Breast epithelium (tissue), 3 donors: ENCODE results near the gene PLXND1.

Source experiments
- POLR2AphosphoS5 ChIP-seq, 3 donors: sonication (generic); formaldehyde crosslinking; IDR thresholded peaks; one replicate each; pipeline ENCODE4 v1.6.1; 2017; ENCODE audit warnings: antibody characterized with exemption in 3 of 3
- TF ChIP-seq, protein P1 (sequence below), 3 donors: fragments of 450-650 bp; IDR thresholded peaks; one replicate each; pipeline ENCODE4 v1.5.1; 2016 to 2017; ENCODE audit warnings: antibody characterized with exemption in 3 of 3, mild to moderate bottlenecking in 3 of 3, moderate library complexity in 3 of 3

DNA sequence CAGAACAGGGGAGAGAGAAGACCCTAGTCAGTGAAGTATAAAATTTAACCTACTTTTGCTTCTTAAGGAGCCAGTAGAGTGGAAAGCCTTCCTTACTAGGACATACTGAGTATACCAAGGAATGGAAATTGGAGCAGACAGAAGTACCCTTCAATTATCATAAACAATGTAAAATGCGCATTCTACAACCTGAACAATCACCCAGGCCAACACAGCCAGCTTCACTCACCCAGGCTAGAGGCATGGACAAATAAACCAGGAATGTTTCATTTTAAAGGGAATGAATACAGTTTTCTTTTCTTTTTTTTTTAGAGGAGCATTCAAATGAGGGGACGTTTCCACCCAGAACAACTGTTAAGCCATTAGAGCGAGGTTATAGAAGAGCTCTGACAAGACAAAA lies 41.9 kb upstream of the PLXND1 start:
- TF ChIP-seq, protein P1, sequence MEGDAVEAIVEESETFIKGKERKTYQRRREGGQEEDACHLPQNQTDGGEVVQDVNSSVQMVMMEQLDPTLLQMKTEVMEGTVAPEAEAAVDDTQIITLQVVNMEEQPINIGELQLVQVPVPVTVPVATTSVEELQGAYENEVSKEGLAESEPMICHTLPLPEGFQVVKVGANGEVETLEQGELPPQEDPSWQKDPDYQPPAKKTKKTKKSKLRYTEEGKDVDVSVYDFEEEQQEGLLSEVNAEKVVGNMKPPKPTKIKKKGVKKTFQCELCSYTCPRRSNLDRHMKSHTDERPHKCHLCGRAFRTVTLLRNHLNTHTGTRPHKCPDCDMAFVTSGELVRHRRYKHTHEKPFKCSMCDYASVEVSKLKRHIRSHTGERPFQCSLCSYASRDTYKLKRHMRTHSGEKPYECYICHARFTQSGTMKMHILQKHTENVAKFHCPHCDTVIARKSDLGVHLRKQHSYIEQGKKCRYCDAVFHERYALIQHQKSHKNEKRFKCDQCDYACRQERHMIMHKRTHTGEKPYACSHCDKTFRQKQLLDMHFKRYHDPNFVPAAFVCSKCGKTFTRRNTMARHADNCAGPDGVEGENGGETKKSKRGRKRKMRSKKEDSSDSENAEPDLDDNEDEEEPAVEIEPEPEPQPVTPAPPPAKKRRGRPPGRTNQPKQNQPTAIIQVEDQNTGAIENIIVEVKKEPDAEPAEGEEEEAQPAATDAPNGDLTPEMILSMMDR (IDR thresholded peaks at IDR 0.05): no peak
- TF ChIP-seq POLR2AphosphoS5 (IDR thresholded peaks at IDR 0.05): no peak
